GM23248 (cell line): ENCODE measurements around the gene LILRB2. TPM values are rescaled to one million over a fixed set of nuclear protein-coding genes. Genes with fewer than 3 reads are reported as not detected.

Source experiments
- DNase-seq: peaks from one replicate; pipeline ENCODE4 v3.0.0-alpha.2; 2015
- H2AFZ ChIP-seq: fragments of 200-600 bp; sonication (generic); 2 replicates; pipeline ENCODE4 v1.6.1; 2016; ENCODE audit warnings: antibody characterized with exemption
- H3F3A ChIP-seq: fragments of 200-600 bp; sonication (generic); 2 replicates; pipeline ENCODE4 v1.6.1; 2016; ENCODE audit warnings: mild to moderate bottlenecking, antibody characterized with exemption, mixed run types; ENCODE audit not compliant: insufficient read depth
- H3K27ac ChIP-seq: fragments of 200-600 bp; sonication (generic); 2 replicates; pipeline ENCODE4 v1.5.1; 2016; ENCODE audit warnings: mild to moderate bottlenecking
- H3K27me3 ChIP-seq: fragments of 200-600 bp; sonication (generic); replicated peaks from 2 replicates; pipeline ENCODE4 v1.6.1; 2016; ENCODE audit warnings: mild to moderate bottlenecking; ENCODE audit not compliant: insufficient read depth
- H3K36me3 ChIP-seq: fragments of 200-600 bp; sonication (generic); 2 replicates; pipeline ENCODE4 v1.6.1; 2016; ENCODE audit warnings: low read depth, mild to moderate bottlenecking
- H3K4me1 ChIP-seq: fragments of 200-600 bp; sonication (generic); 2 replicates; pipeline ENCODE4 v1.6.1; 2016; ENCODE audit warnings: mild to moderate bottlenecking; ENCODE audit not compliant: insufficient read depth
- H3K4me2 ChIP-seq: fragments of 200-600 bp; sonication (generic); one replicate; pipeline ENCODE4 v1.6.1; 2016; ENCODE audit warnings: mild to moderate bottlenecking; ENCODE audit not compliant: unreplicated experiment
- H3K4me3 ChIP-seq: fragments of 200-600 bp; sonication (generic); 2 replicates; pipeline ENCODE4 v1.5.1; 2016; ENCODE audit warnings: mild to moderate bottlenecking
- H3K79me2 ChIP-seq: fragments of 200-600 bp; sonication (generic); 2 replicates; pipeline ENCODE4 v1.6.1; 2016; ENCODE audit warnings: mild to moderate bottlenecking; ENCODE audit not compliant: insufficient read depth
- H3K9ac ChIP-seq: fragments of 200-600 bp; sonication (generic); 2 replicates; pipeline ENCODE4 v1.6.1; 2016; ENCODE audit warnings: mild to moderate bottlenecking
- H3K9me2 ChIP-seq: fragments of 200-600 bp; sonication (generic); 2 replicates; pipeline ENCODE4 v1.6.1; 2016; ENCODE audit warnings: mixed run types, mild to moderate bottlenecking, moderate library complexity; ENCODE audit not compliant: insufficient read depth
- H3K9me3 ChIP-seq: fragments of 200-600 bp; sonication (generic); one replicate; pipeline ENCODE4 v1.6.1; 2017; ENCODE audit warnings: low read depth
- H4K20me1 ChIP-seq: fragments of 200-600 bp; sonication (generic); 2 replicates; pipeline ENCODE4 v1.6.0; 2016; ENCODE audit not compliant: insufficient read depth
- EZH2 ChIP-seq: fragments of 200-600 bp; sonication (generic); IDR thresholded peaks from 2 replicates; pipeline ENCODE4 v1.6.1; 2018; ENCODE audit warnings: antibody characterized with exemption, mild to moderate bottlenecking; ENCODE audit not compliant: insufficient read depth, poor library complexity, severe bottlenecking
- EZH2phosphoT487 ChIP-seq: fragments of 200-600 bp; sonication (generic); IDR thresholded peaks from 2 replicates; pipeline ENCODE4 v1.6.1; 2018; ENCODE audit warnings: antibody characterized with exemption, moderate library complexity, mild to moderate bottlenecking, low read depth; ENCODE audit not compliant: insufficient read depth
- WGBS, 2 experiments: methylation state at CpG; one replicate each; pipeline ENCODE4 v1.1.6; 2015 to 2017; ENCODE audit warnings: low lambda C conversion rate in 2 of 2, low coverage in 1 of 2; ENCODE audit errors: missing lambda C conversion rate in 2 of 2; 5-methylcytosine and 5-hydroxymethylcytosine counted together
- in situ Hi-C: fragments of 300-500 bp; cut with MboI; formaldehyde crosslinking; loops from 2 replicates; pipeline ENCODE4 v1.15.0; 2020
- polyA plus RNA-seq: library from polyadenylated mRNA; unstranded; fragments of >200 nt; fragmentation: Nextera tagmentation; extraction: Ambion mirVana; gene quantifications from 2 replicates; pipeline ENCODE4 v1.2.1, GENCODE V29; 2016
- total RNA-seq: library from RNA; depleted of rRNA; stranded (reverse); fragments of >200 nt; shearing (Covaris generic); gene quantifications from 2 replicates; pipeline ENCODE4 v1.2.3, GENCODE V29; 2014

LILRB2 gene
- total and polyA plus RNA-seq, 2 experiments from 2014 or later, result not detected

GRCh38 chr19:54310543-54310942 lies 29.6 kb upstream of the LILRB2 start:
- in situ Hi-C loops, result no loop called here
- H3F3A ChIP-seq, result no peaks in the 10 kb centered on the region
- H4K20me1 ChIP-seq, result no peaks in the 10 kb centered on the region
- 14 to 18% methylated on average over 5 of the region's 5 CpGs for WGBS, 2 experiments
- no peaks in the 10 kb centered on the region for H3K9me3 ChIP-seq
- H3K9ac ChIP-seq, result no peak overlapping the region
- no peak overlapping the region for H2AFZ ChIP-seq
- H3K4me2 ChIP-seq, result no peak overlapping the region
- no peak overlapping the region for H3K4me3 ChIP-seq
- H3K79me2 ChIP-seq, result no peaks in the 10 kb centered on the region
- no peak overlapping the region for H3K27ac ChIP-seq
- no peak for DNase-seq
- H3K4me1 ChIP-seq, result no peaks in the 10 kb centered on the region
- H3K36me3 ChIP-seq, result no peaks in the 10 kb centered on the region
- no peaks in the 10 kb centered on the region for H3K27me3 ChIP-seq
- TF ChIP-seq EZH2phosphoT487 (no peak), EZH2 (no peak)
- H3K9me2 ChIP-seq, result no peaks in the 10 kb centered on the region

GRCh38 chr19:54309811-54310210 lies 28.9 kb upstream of the LILRB2 start:
- TF ChIP-seq EZH2phosphoT487 (no peak), EZH2 (no peak)
- Histone ChIP-seq H3F3A (no peaks in the 10 kb centered on the region), H3K36me3 (no peaks in the 10 kb centered on the region), H3K9me2 (no peaks in the 10 kb centered on the region), H2AFZ (no peak overlapping the region), H3K9ac (no peak overlapping the region), H4K20me1 (no peaks in the 10 kb centered on the region), H3K4me2 (no peak overlapping the region), H3K27ac (no peak overlapping the region), H3K4me1 (no peaks in the 10 kb centered on the region), H3K79me2 (no peaks in the 10 kb centered on the region), H3K9me3 (no peaks in the 10 kb centered on the region), H3K4me3 (no peak overlapping the region), H3K27me3 (no peaks in the 10 kb centered on the region)
- DNase-seq, result no peak
- in situ Hi-C loops, result no loop called here
- WGBS, 2 experiments, result 28 to 33% methylated on average over 12 of the region's 12 CpGs

GRCh38 chr19:54307389-54308020 lies 26.6 kb upstream of the LILRB2 start:
- no peaks in the 10 kb centered on the region for H3F3A ChIP-seq
- no peaks in the 10 kb centered on the region for H3K36me3 ChIP-seq
- H3K4me2 ChIP-seq, result no peak overlapping the region
- no peak overlapping the region for H3K4me3 ChIP-seq
- no peaks in the 10 kb centered on the region for H3K9me2 ChIP-seq
- WGBS, 2 experiments, result 46 to 49% methylated on average over 5 of the region's 5 CpGs
- no peak overlapping the region for H2AFZ ChIP-seq
- H3K9ac ChIP-seq, result no peak overlapping the region
- no peaks in the 10 kb centered on the region for H4K20me1 ChIP-seq
- no peak for TF ChIP-seq EZH2phosphoT487
- no peak for TF ChIP-seq EZH2
- no peaks in the 10 kb centered on the region for H3K27me3 ChIP-seq
- H3K9me3 ChIP-seq, result no peaks in the 10 kb centered on the region
- H3K27ac ChIP-seq, result no peak overlapping the region
- no peak for DNase-seq
- in situ Hi-C loops, result no loop called here
- no peaks in the 10 kb centered on the region for H3K79me2 ChIP-seq
- no peaks in the 10 kb centered on the region for H3K4me1 ChIP-seq

- H3K36me3 ChIP-seq, result no peaks in the 10 kb centered on the region
- no peak for DNase-seq
- H3K9me2 ChIP-seq, result no peaks in the 10 kb centered on the region
- no peak overlapping the region for H3K27ac ChIP-seq
- no peak for TF ChIP-seq EZH2phosphoT487
- H3F3A ChIP-seq, result no peaks in the 10 kb centered on the region
- no peak overlapping the region for H3K9ac ChIP-seq
- no peak overlapping the region for H3K4me3 ChIP-seq
- in situ Hi-C loops, result no loop called here
- no peaks in the 10 kb centered on the region for H3K27me3 ChIP-seq
- no peaks in the 10 kb centered on the region for H3K79me2 ChIP-seq
- H3K4me1 ChIP-seq, result no peaks in the 10 kb centered on the region
- WGBS, 2 experiments, result 16 to 25% methylated on average over 1 of the region's 1 CpG
- H3K9me3 ChIP-seq, result no peaks in the 10 kb centered on the region
- no peak overlapping the region for H2AFZ ChIP-seq
- no peaks in the 10 kb centered on the region for H4K20me1 ChIP-seq
- H3K4me2 ChIP-seq, result no peak overlapping the region
These were observed 24.2 kb upstream of the LILRB2 start for GRCh38 chr19:54305141-54305540.

- no peaks in the 10 kb centered on the region for H4K20me1 ChIP-seq
- no peaks in the 10 kb centered on the region for H3K4me1 ChIP-seq
- no peak for DNase-seq
- no peak overlapping the region for H3K4me3 ChIP-seq
- 39 to 50% methylated on average over 4 of the region's 4 CpGs for WGBS, 2 experiments
- TF ChIP-seq EZH2phosphoT487 (no peak), EZH2 (no peak)
- H3K9me3 ChIP-seq, result no peaks in the 10 kb centered on the region
- in situ Hi-C loops, result no loop called here
- no peaks in the 10 kb centered on the region; the same call in 1 of the 2 replicates for H3K27me3 ChIP-seq
- no peaks in the 10 kb centered on the region for H3K79me2 ChIP-seq
- H3K4me2 ChIP-seq, result no peak overlapping the region
- no peaks in the 10 kb centered on the region for H3K36me3 ChIP-seq
- H3F3A ChIP-seq, result no peaks in the 10 kb centered on the region
- H2AFZ ChIP-seq, result no peak overlapping the region
- no peak overlapping the region for H3K9ac ChIP-seq
- H3K9me2 ChIP-seq, result no peaks in the 10 kb centered on the region
- no peak overlapping the region for H3K27ac ChIP-seq
These were observed 21.3 kb upstream of the LILRB2 start for GRCh38 chr19:54302257-54302656.
